Mesenchymal stem cell (in vitro differentiated cells and primary cell): ENCODE results near the gene C1orf198.

Source experiments
- DNase-seq: peaks from one replicate; pipeline ENCODE4 v3.0.0-alpha.2; 2013
- H2AFZ ChIP-seq: one replicate; pipeline ENCODE4 v1.6.1; 2013; ENCODE audit warnings: low read depth, mild to moderate bottlenecking, control low read depth, inconsistent platforms, low read length, moderate library complexity
- H2AK5ac ChIP-seq: 2 replicates; pipeline ENCODE4 v1.6.1; 2013; ENCODE audit warnings: low read length, moderate library complexity, mild to moderate bottlenecking, inconsistent platforms; ENCODE audit not compliant: severe bottlenecking
- H2BK120ac ChIP-seq: one replicate; pipeline ENCODE4 v1.6.1; 2013; ENCODE audit warnings: low read depth, mild to moderate bottlenecking, inconsistent platforms, low read length, moderate library complexity
- H2BK12ac ChIP-seq, 2 experiments: one replicate each; pipeline ENCODE4 v1.6.1; 2013; ENCODE audit warnings: inconsistent platforms in 2 of 2, low read length in 2 of 2, mild to moderate bottlenecking in 2 of 2, moderate library complexity in 2 of 2, control low read depth in 1 of 2
- H2BK15ac ChIP-seq: one replicate; pipeline ENCODE4 v1.6.1; 2013; ENCODE audit warnings: mild to moderate bottlenecking, low read depth, inconsistent platforms; ENCODE audit not compliant: poor library complexity, severe bottlenecking
- H2BK5ac ChIP-seq: 2 replicates; pipeline ENCODE4 v1.6.1; 2013; ENCODE audit warnings: low read depth, mild to moderate bottlenecking, low read length, control low read depth, inconsistent platforms; ENCODE audit not compliant: poor library complexity, severe bottlenecking
- H3K14ac ChIP-seq, 2 experiments: one replicate each; pipeline ENCODE4 v1.6.1; 2013; ENCODE audit warnings: inconsistent platforms in 2 of 2, low read length in 2 of 2, control low read depth in 1 of 2, mild to moderate bottlenecking in 1 of 2, moderate library complexity in 1 of 2
- H3K18ac ChIP-seq, 2 experiments: one replicate each; pipeline ENCODE4 v1.6.1; 2013; ENCODE audit warnings: inconsistent platforms in 2 of 2, low read length in 2 of 2, control low read depth in 1 of 2, low read depth in 1 of 2, mild to moderate bottlenecking in 1 of 2
- H3K23ac ChIP-seq, 2 experiments: one replicate each; pipeline ENCODE4 v1.6.1; 2013; ENCODE audit warnings: inconsistent platforms in 2 of 2, low read length in 2 of 2, mild to moderate bottlenecking in 2 of 2, moderate library complexity in 2 of 2, control low read depth in 1 of 2
- H3K27ac ChIP-seq: 2 replicates; pipeline ENCODE4 v1.5.1; 2013; ENCODE audit warnings: mild to moderate bottlenecking, moderate library complexity, low read length, control low read depth, inconsistent platforms; ENCODE audit not compliant: poor library complexity, severe bottlenecking
- H3K27me3 ChIP-seq, 2 experiments: 2 replicates each; pipeline versions ENCODE4 v1.6.1 to v1.7.0; 2013; ENCODE audit warnings: low read length in 2 of 2, mild to moderate bottlenecking in 2 of 2, moderate library complexity in 2 of 2, control low read depth in 1 of 2, inconsistent platforms in 1 of 2; ENCODE audit not compliant: control insufficient read depth in 1 of 2, insufficient read depth in 1 of 2
- H3K36me3 ChIP-seq, 2 experiments: 2 replicates each; pipeline versions ENCODE4 v1.6.1 to v1.7.0; 2013; ENCODE audit warnings: low read length in 2 of 2, control low read depth in 1 of 2, inconsistent platforms in 1 of 2, low read depth in 1 of 2, mild to moderate bottlenecking in 1 of 2; ENCODE audit not compliant: insufficient read depth in 2 of 2, control insufficient read depth in 1 of 2
- H3K4ac ChIP-seq, 2 experiments: one replicate each; pipeline ENCODE4 v1.6.1; 2013; ENCODE audit warnings: inconsistent platforms in 2 of 2, low read length in 2 of 2, mild to moderate bottlenecking in 2 of 2, moderate library complexity in 2 of 2, control low read depth in 1 of 2, low read depth in 1 of 2
- H3K4me1 ChIP-seq: 2 replicates; pipeline ENCODE4 v1.6.1; 2013; ENCODE audit warnings: low read depth, low read length, control low read depth; ENCODE audit not compliant: control insufficient read depth, insufficient read depth
- H3K4me2 ChIP-seq: 2 replicates; pipeline ENCODE4 v1.6.1; 2013; ENCODE audit warnings: low read length, mild to moderate bottlenecking, inconsistent platforms; ENCODE audit not compliant: poor library complexity, severe bottlenecking
- H3K4me3 ChIP-seq, 2 experiments: 2 replicates each; pipeline versions ENCODE4 v1.5.1 to v1.7.0; 2013; ENCODE audit warnings: low read length in 2 of 2, mild to moderate bottlenecking in 2 of 2, control low read depth in 1 of 2, low read depth in 1 of 2; ENCODE audit not compliant: insufficient read depth in 1 of 2
- H3K79me1 ChIP-seq: replicated peaks from 2 replicates; pipeline ENCODE4 v1.6.1; 2013; ENCODE audit warnings: mild to moderate bottlenecking, control low read depth, low read length, inconsistent platforms; ENCODE audit not compliant: poor library complexity, severe bottlenecking
- H3K9ac ChIP-seq: 2 replicates; pipeline ENCODE4 v1.7.0; 2013; ENCODE audit warnings: mild to moderate bottlenecking, low read length, moderate library complexity
- H3K9me3 ChIP-seq: 2 replicates; pipeline ENCODE4 v1.7.0; 2013; ENCODE audit warnings: mild to moderate bottlenecking, low read length; ENCODE audit not compliant: control insufficient read depth
- H4K8ac ChIP-seq: one replicate; pipeline ENCODE4 v1.6.1; 2013; ENCODE audit warnings: inconsistent platforms, mild to moderate bottlenecking, low read length, moderate library complexity
- H4K91ac ChIP-seq: one replicate; pipeline ENCODE4 v1.6.1; 2013; ENCODE audit warnings: mild to moderate bottlenecking, low read length, inconsistent platforms
- WGBS: methylation state at CpG from one replicate; pipeline ENCODE4 v1.1.7; 2013; ENCODE audit warnings: mixed read lengths; 5-methylcytosine and 5-hydroxymethylcytosine counted together

The C1orf198 gene

GRCh38 chr1:230824551-230824918 lies 43.8 kb downstream of the C1orf198 start:
- Histone ChIP-seq H3K4me3 (peak overlapping the region in 1 of 2 experiments; percentile 50), H3K18ac (no peak overlapping the region), H3K23ac (no peak overlapping the region), H3K4ac (no peak overlapping the region), H3K4me1 (peaks cover 21% of the 10 kb centered on the region), H2AK5ac (peak overlapping the region; percentile 5), H4K8ac (peak overlapping the region; percentile 15), H2BK120ac (no peak overlapping the region), H3K27ac (no peak overlapping the region), H3K14ac (no peak overlapping the region), H3K9me3 (no peaks in the 10 kb centered on the region), H3K27me3 (no peaks in the 10 kb centered on the region), H3K79me1 (peaks cover 2% of the 10 kb centered on the region), H4K91ac (peak overlapping the region; percentile 16), H3K4me2 (no peak overlapping the region), H3K9ac (peak overlapping the region; percentile 90), H3K36me3 (peaks cover 0 to 3% of the 10 kb centered on the region in 2 experiments), H2BK15ac (no peak overlapping the region), H2AFZ (no peak overlapping the region), H2BK5ac (no peak overlapping the region), H2BK12ac (peak overlapping the region in 1 of 2 experiments; percentile 31)
- WGBS = 96% methylated on average over 4 of the region's 4 CpGs
- DNase-seq = peak; percentile 22

GRCh38 chr1:230823931-230824381 lies 44.4 kb downstream of the C1orf198 start:
- no peak overlapping the region for H2BK12ac ChIP-seq
- H2BK5ac ChIP-seq = no peak overlapping the region
- H3K14ac ChIP-seq = no peak overlapping the region
- H3K27me3 ChIP-seq = no peaks in the 10 kb centered on the region
- peak overlapping the region; percentile 21 for H2AK5ac ChIP-seq
- H2BK15ac ChIP-seq = no peak overlapping the region
- WGBS = 80% methylated on average over 3 of the region's 3 CpGs
- no peak overlapping the region for H3K4me2 ChIP-seq
- H4K91ac ChIP-seq = peak overlapping the region; percentile 12
- H3K4ac ChIP-seq = no peak overlapping the region
- H3K79me1 ChIP-seq = peaks cover 2% of the 10 kb centered on the region
- H3K23ac ChIP-seq = no peak overlapping the region
- H2BK120ac ChIP-seq = no peak overlapping the region
- no peak overlapping the region for H3K27ac ChIP-seq
- H3K36me3 ChIP-seq = peaks cover 0 to 3% of the 10 kb centered on the region in 2 experiments
- H3K9me3 ChIP-seq = no peaks in the 10 kb centered on the region
- H3K4me1 ChIP-seq = peaks cover 21% of the 10 kb centered on the region
- no peak overlapping the region for H4K8ac ChIP-seq
- no peak for DNase-seq
- no peak overlapping the region for H3K18ac ChIP-seq
- H2AFZ ChIP-seq = no peak overlapping the region
- peak overlapping the region; percentile 90 for H3K9ac ChIP-seq
- H3K4me3 ChIP-seq = peak overlapping the region in 1 of 2 experiments; percentile 50

- no peak overlapping the region for H2BK120ac ChIP-seq
- no peak overlapping the region for H3K27ac ChIP-seq
- no peak overlapping the region for H4K91ac ChIP-seq
- H2AFZ ChIP-seq = no peak overlapping the region
- H3K36me3 ChIP-seq = peaks cover 0 to 3% of the 10 kb centered on the region in 2 experiments
- no peak overlapping the region for H3K14ac ChIP-seq
- no peak for DNase-seq
- H3K9ac ChIP-seq = peak overlapping the region; percentile 90
- no peak overlapping the region for H3K4me2 ChIP-seq
- no peaks in the 10 kb centered on the region for H3K9me3 ChIP-seq
- peaks cover 21% of the 10 kb centered on the region for H3K4me1 ChIP-seq
- no peak overlapping the region for H3K23ac ChIP-seq
- no peak overlapping the region for H4K8ac ChIP-seq
- peak overlapping the region in 1 of 2 experiments; percentile 50 for H3K4me3 ChIP-seq
- H2BK5ac ChIP-seq = no peak overlapping the region
- H2BK15ac ChIP-seq = no peak overlapping the region
- 88% methylated on average over 6 of the region's 6 CpGs for WGBS
- H3K27me3 ChIP-seq = no peaks in the 10 kb centered on the region
- H3K4ac ChIP-seq = no peak overlapping the region
- no peak overlapping the region for H3K18ac ChIP-seq
- H3K79me1 ChIP-seq = peaks cover 2% of the 10 kb centered on the region
- no peak overlapping the region for H2AK5ac ChIP-seq
- peak overlapping the region in 1 of 2 experiments; percentile 15 for H2BK12ac ChIP-seq
These were observed 44.9 kb downstream of the C1orf198 start for GRCh38 chr1:230823426-230823825.

GRCh38 chr1:230822092-230822581 lies 46.2 kb downstream of the C1orf198 start:
- peaks cover 15% of the 10 kb centered on the region for H3K4me1 ChIP-seq
- H3K9ac ChIP-seq = peak overlapping the region; percentile 90
- H3K4ac ChIP-seq = no peak overlapping the region
- H3K18ac ChIP-seq = no peak overlapping the region
- H3K4me2 ChIP-seq = no peak overlapping the region
- H4K91ac ChIP-seq = no peak overlapping the region
- H3K23ac ChIP-seq = no peak overlapping the region
- H2BK5ac ChIP-seq = no peak overlapping the region
- no peak overlapping the region for H2BK120ac ChIP-seq
- WGBS = 86% methylated on average over 13 of the region's 13 CpGs
- H2AFZ ChIP-seq = no peak overlapping the region
- H3K36me3 ChIP-seq = peaks cover 0 to 3% of the 10 kb centered on the region in 2 experiments
- H3K14ac ChIP-seq = no peak overlapping the region
- H3K79me1 ChIP-seq = no peaks in the 10 kb centered on the region
- no peak overlapping the region for H2AK5ac ChIP-seq
- H3K9me3 ChIP-seq = no peaks in the 10 kb centered on the region
- no peak overlapping the region for H4K8ac ChIP-seq
- no peak overlapping the region for H2BK12ac ChIP-seq
- peak overlapping the region in 1 of 2 experiments; percentile 39 for H3K4me3 ChIP-seq
- no peak for DNase-seq
- H2BK15ac ChIP-seq = no peak overlapping the region
- H3K27ac ChIP-seq = no peak overlapping the region
- no peaks in the 10 kb centered on the region for H3K27me3 ChIP-seq
